Measurements from ENCODE around the gene TM4SF18. TPM values are rescaled to one million over a fixed set of nuclear protein-coding genes. Genes with fewer than 3 reads are reported as not detected.

TM4SF18 gene
- total RNA-seq, 2 donors from 2014 or later: 7.9 to 13.2 TPM

DNA sequence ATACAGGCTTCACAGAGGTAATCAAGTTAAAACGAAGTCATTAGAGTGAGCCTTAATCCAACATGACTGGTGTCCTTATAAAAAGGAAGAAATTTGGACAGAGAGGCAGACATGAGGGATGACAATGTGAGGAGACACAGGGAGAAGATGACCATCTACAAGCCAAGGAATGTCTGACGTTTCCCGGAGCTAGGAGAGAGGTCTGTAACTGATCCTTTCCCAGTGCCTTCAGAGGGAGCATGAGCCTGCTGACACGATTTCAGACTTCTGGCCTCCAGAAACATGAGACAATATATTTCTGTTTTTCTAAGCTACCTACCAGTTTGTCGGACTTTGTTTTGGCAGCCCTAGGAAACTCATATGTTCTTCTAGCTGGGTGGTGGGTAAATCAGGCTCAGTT, 28.9 kb upstream of the TM4SF18 start:
- peaks cover 18% of the 10 kb centered on the region for H3K4me1 ChIP-seq
- H3K9me3 ChIP-seq: no peaks in the 10 kb centered on the region
- intact Hi-C loops (cut with DNase I): no loop called here
- no peak overlapping the region for H3K4me3 ChIP-seq
- no peak overlapping the region for H3K27ac ChIP-seq
- H3K27me3 ChIP-seq: no peaks in the 10 kb centered on the region
- ATAC-seq: no peak
- H3K36me3 ChIP-seq (replicated peaks in 1 of 2; ENCODE audit: insufficient read depth in 1 of 2, low read depth in 2 of 2): no peaks in the 10 kb centered on the region
- no peak for DNase-seq
- 79 to 94% methylated on average over 5 of the region's 5 CpGs for WGBS, 2 donors
- TF ChIP-seq, protein P1, sequence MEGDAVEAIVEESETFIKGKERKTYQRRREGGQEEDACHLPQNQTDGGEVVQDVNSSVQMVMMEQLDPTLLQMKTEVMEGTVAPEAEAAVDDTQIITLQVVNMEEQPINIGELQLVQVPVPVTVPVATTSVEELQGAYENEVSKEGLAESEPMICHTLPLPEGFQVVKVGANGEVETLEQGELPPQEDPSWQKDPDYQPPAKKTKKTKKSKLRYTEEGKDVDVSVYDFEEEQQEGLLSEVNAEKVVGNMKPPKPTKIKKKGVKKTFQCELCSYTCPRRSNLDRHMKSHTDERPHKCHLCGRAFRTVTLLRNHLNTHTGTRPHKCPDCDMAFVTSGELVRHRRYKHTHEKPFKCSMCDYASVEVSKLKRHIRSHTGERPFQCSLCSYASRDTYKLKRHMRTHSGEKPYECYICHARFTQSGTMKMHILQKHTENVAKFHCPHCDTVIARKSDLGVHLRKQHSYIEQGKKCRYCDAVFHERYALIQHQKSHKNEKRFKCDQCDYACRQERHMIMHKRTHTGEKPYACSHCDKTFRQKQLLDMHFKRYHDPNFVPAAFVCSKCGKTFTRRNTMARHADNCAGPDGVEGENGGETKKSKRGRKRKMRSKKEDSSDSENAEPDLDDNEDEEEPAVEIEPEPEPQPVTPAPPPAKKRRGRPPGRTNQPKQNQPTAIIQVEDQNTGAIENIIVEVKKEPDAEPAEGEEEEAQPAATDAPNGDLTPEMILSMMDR (IDR thresholded peaks at IDR 0.05): no peak

DNA sequence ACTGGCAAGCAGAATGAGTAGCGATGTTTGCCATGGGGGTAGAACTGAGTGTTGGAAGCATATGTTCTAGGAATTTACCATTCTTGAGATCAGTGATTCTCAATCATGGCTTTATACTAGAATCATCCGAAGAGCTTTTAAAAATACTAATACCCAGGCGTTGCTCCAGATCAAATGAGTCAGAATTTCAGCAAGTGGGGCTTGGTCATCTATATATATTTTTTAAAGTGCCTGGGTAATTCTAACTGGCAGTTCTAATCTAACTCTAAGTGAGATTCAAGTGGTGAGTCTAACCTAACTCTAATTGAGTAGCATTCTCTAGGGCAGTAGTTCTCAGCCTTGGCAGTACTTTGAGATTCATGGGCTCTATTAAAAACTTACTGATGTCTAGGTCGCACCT, 23.2 kb upstream of the TM4SF18 start:
- Histone ChIP-seq H3K27me3 (no peaks in the 10 kb centered on the region), H3K4me3 (no peak overlapping the region), H3K4me1 (peaks cover 59% of the 10 kb centered on the region), H3K27ac (peak overlapping the region; percentile 88 to 93 (median 90)), H3K9me3 (no peaks in the 10 kb centered on the region), H3K36me3 (replicated peaks in 1 of 2; ENCODE audit: insufficient read depth in 1 of 2, low read depth in 2 of 2) (no peaks in the 10 kb centered on the region)
- ATAC-seq (no peak), DNase-seq (no peak)
- intact Hi-C loops (cut with DNase I): no loop called here
- TF ChIP-seq, protein P1 (IDR thresholded peaks at IDR 0.05): no peak
- TF ChIP-seq POLR2A (IDR thresholded peaks at IDR 0.05): no peak
- 32 to 44% methylated on average over 4 of the region's 4 CpGs for WGBS, 2 donors

DNA sequence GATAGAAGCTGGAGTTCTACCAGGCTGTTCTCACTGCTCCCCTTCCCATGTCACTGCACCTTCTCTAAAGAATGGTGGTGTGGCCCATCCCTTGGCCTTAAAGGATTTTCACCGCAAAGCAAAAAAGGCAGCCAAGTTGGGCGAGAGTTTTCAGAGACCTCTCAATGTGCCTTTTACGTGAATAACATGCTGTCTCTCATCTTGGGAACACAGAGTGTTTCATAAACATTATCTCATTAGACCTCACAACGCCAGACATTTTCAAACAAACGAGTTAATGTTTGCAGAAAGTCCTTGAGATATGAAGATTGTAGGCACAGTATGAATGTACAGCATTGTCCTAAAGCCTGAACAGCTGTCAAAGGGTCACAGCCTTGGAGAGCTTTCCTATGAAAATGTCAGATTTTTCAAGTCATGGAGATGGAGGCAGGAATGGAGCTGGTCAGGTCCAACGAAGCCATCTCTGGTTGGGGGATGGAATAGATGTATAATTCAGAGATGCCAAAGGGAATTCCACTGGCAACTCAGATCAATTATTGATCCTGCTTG, 22.7 kb upstream of the TM4SF18 start:
- 13 to 19% methylated on average over 6 of the region's 6 CpGs for WGBS, 2 donors
- H3K27ac ChIP-seq: peak overlapping the region; percentile 88 to 93 (median 90)

DNA sequence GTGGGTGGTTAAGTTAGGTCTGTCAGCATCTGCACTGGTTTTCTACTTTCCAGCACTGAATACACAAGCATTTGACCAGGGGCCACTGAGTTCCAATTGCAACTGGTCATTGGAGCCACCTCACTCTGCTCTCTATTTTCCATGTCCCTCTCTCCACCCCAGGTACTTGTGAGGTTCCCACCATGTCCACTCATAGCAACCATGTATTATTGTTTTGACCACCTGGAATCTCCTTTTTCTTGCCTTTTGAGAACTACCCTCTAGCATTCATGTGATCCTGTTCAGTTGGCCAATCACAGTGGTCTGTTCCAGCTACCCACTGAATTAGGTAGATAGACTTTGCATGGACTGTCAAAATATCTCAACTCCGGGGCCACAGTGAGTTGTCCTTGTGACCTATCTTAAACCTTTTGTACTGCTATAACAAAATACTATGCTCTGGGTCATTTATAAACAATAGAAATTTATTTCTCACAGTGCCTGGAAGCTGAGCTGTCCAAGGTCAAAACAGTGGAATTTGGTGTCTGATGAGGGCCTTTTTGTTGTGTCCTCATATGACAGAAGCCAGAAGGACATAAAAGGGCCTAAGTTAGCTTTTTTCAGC, 20.2 kb upstream of the TM4SF18 start:
- no peak for DNase-seq
- H3K9me3 ChIP-seq: no peaks in the 10 kb centered on the region
- intact Hi-C loops (cut with DNase I): no loop called here
- peak overlapping the region; percentile 52 to 93 (median 90) for H3K27ac ChIP-seq
- H3K36me3 ChIP-seq (replicated peaks in 1 of 2; ENCODE audit: insufficient read depth in 1 of 2, low read depth in 2 of 2): no peaks in the 10 kb centered on the region
- no peak for ATAC-seq
- 16 to 26% methylated on average over 1 of the region's 1 CpG for WGBS, 2 donors
- TF ChIP-seq, protein P1 (IDR thresholded peaks at IDR 0.05): no peak
- TF ChIP-seq POLR2A (IDR thresholded peaks at IDR 0.05): no peak
- H3K4me1 ChIP-seq: peaks cover 64% of the 10 kb centered on the region
- H3K27me3 ChIP-seq: no peaks in the 10 kb centered on the region
- no peak overlapping the region for H3K4me3 ChIP-seq

More for the DNA sequence above, 22.7 kb upstream of the TM4SF18 start:
- DNase-seq (peak; percentile 50 to 79 (median 55)), ATAC-seq (peak; percentile 92)
- H3K9me3 ChIP-seq: no peaks in the 10 kb centered on the region
- H3K36me3 ChIP-seq (replicated peaks in 1 of 2; ENCODE audit: insufficient read depth in 1 of 2, low read depth in 2 of 2): no peaks in the 10 kb centered on the region
- H3K4me3 ChIP-seq: no peak overlapping the region
- no peaks in the 10 kb centered on the region for H3K27me3 ChIP-seq
- peaks cover 59% of the 10 kb centered on the region for H3K4me1 ChIP-seq
- TF ChIP-seq, protein P1 (IDR thresholded peaks at IDR 0.05): no peak
- TF ChIP-seq POLR2A (IDR thresholded peaks at IDR 0.05): peak in 2 of 3 donors; percentile 47 to 49
- intact Hi-C loops (cut with DNase I): no loop called here

DNA sequence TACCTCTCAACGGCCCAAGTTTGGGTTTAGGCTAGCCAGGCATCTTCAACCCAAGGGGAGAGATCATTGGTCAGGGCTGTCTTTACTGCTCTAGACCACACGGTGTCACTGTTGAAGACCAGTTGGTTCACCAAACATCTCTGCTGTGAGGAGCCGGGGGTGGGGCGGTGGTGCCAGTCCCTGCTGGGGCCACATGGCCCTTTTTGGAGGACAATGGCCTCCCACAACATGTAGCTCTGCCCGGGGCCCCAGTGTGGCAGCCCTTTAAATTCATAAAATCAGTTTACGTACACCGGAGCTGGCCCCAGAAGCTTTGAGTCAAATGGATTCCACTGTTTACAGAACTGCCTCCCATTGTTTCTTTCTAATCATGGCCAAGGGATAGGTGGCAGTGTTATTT, 19.1 kb upstream of the TM4SF18 start:
- intact Hi-C loops (cut with DNase I): no loop called here

More for the DNA sequence above, 19.1 kb upstream of the TM4SF18 start:
- Histone ChIP-seq H3K27me3 (no peaks in the 10 kb centered on the region), H3K36me3 (replicated peaks in 1 of 2; ENCODE audit: insufficient read depth in 1 of 2, low read depth in 2 of 2) (no peaks in the 10 kb centered on the region), H3K4me3 (no peak overlapping the region), H3K9me3 (no peaks in the 10 kb centered on the region), H3K4me1 (peaks cover 56% of the 10 kb centered on the region), H3K27ac (peak overlapping the region in 3 of 4 donors; percentile 31 to 93 (median 90))
- ATAC-seq: peak; percentile 62
- 37 to 55% methylated on average over 7 of the region's 7 CpGs for whole genome bisulfite sequencing, 2 donors
- peak; percentile 72 to 76 (median 73) for DNase-seq
- no peak for TF ChIP-seq POLR2A (IDR thresholded peaks at IDR 0.05)
- TF ChIP-seq, protein P1 (IDR thresholded peaks at IDR 0.05): peak; percentile 29 to 79 (median 74)

Measured in body of pancreas (tissue), 4 donors.